ENCODE results near the gene MARF1.

- TF ChIP-seq POLR2A (IDR thresholded peaks at IDR 0.05): no peak
- TF ChIP-seq, protein P1, sequence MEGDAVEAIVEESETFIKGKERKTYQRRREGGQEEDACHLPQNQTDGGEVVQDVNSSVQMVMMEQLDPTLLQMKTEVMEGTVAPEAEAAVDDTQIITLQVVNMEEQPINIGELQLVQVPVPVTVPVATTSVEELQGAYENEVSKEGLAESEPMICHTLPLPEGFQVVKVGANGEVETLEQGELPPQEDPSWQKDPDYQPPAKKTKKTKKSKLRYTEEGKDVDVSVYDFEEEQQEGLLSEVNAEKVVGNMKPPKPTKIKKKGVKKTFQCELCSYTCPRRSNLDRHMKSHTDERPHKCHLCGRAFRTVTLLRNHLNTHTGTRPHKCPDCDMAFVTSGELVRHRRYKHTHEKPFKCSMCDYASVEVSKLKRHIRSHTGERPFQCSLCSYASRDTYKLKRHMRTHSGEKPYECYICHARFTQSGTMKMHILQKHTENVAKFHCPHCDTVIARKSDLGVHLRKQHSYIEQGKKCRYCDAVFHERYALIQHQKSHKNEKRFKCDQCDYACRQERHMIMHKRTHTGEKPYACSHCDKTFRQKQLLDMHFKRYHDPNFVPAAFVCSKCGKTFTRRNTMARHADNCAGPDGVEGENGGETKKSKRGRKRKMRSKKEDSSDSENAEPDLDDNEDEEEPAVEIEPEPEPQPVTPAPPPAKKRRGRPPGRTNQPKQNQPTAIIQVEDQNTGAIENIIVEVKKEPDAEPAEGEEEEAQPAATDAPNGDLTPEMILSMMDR (IDR thresholded peaks at IDR 0.05): no peak
These were observed 25.1 kb downstream of the MARF1 start for GRCh38 chr16:15617901-15618300.

All from transverse colon (tissue), 3 donors.